ENCODE results near the gene ELF2.

The ELF2 gene

GRCh38 chr4:139142980-139143379 is 34.0 kb downstream of the ELF2 start:
- TF ChIP-seq, protein P1, sequence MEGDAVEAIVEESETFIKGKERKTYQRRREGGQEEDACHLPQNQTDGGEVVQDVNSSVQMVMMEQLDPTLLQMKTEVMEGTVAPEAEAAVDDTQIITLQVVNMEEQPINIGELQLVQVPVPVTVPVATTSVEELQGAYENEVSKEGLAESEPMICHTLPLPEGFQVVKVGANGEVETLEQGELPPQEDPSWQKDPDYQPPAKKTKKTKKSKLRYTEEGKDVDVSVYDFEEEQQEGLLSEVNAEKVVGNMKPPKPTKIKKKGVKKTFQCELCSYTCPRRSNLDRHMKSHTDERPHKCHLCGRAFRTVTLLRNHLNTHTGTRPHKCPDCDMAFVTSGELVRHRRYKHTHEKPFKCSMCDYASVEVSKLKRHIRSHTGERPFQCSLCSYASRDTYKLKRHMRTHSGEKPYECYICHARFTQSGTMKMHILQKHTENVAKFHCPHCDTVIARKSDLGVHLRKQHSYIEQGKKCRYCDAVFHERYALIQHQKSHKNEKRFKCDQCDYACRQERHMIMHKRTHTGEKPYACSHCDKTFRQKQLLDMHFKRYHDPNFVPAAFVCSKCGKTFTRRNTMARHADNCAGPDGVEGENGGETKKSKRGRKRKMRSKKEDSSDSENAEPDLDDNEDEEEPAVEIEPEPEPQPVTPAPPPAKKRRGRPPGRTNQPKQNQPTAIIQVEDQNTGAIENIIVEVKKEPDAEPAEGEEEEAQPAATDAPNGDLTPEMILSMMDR (IDR thresholded peaks at IDR 0.05; ENCODE audit: extremely low read depth, missing control alignments), result no peak
- no peak for DNase-seq (ENCODE audit: low spot score)

- TF ChIP-seq, protein P1 (IDR thresholded peaks at IDR 0.05; ENCODE audit: extremely low read depth, missing control alignments), result no peak
- DNase-seq (ENCODE audit: low spot score), result no peak
These were observed 34.9 kb downstream of the ELF2 start for GRCh38 chr4:139142087-139142486.

DNA sequence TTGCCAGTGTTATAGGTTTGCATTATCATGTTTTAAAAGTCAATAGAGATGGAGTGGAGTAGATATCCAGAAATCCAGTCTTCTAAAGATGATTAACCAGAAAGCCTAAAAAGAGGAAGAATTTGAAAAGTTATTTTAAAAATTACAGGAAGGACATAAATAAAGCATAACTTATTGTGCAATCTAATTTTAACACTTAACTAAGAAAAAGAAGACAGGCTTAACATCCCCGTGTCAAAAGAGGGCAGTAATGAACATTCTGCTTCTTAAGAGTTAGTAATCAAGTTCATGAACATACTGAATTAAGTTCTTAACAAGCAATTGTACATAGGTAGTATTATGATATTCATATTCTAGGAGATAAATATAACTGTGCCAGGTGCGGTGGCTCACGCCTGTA is 39.3 kb downstream of the ELF2 start:
- DNase-seq (ENCODE audit: low spot score), result no peak
- TF ChIP-seq, protein P1 (IDR thresholded peaks at IDR 0.05; ENCODE audit: extremely low read depth, missing control alignments), result no peak

DNA sequence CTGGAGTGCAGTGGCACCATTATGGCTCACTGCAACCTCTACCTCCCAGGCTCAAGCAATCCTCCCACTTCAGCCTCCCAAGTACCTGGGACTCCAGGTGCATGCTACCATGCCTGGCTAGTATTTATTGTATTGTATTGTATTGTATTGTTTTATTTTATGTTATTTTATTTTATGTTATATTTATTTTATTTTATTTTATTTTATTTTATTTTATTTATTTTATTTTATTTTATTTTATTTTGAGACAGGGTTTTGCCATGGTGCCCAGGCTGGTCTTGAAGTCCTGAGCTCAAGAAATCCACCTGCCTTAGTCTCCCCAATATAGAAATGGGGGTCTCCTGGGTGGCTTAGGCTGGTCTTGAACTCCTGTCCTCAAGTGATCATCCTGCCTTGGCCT is 42.6 kb downstream of the ELF2 start:
- TF ChIP-seq, protein P1 (IDR thresholded peaks at IDR 0.05; ENCODE audit: extremely low read depth, missing control alignments), result no peak
- no peak for DNase-seq (ENCODE audit: low spot score)

DNA sequence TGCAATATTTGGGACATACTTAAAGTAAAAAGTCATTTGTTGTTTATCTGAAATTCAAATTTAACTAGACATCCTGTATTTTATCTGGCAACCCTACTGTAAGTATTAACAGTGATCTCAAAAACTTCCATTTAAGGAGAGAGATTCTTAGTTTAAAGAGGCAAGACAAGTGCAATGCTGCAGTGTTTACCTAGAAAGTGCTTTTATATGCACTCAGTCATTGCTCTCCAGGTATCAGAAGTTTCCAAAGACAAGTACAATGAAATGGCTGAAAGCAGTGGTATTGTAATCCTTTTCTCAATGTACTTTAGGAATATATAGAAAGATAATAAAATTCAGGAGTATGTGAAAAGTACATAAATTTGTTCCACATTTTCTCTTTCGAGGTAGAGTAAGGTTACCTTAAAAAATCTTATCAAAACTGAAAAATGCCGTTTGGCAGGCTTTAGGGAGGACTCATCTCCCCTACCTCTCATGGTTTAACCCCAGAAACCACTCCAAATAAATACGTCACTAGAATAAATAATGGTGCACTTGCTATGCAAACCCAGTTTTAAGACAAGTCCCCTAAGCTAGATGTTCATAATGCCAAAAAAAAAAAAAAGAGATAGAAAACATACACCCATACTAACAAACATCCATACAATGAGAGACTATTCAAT is 45.7 kb downstream of the ELF2 start:
- DNase-seq (ENCODE audit: low spot score), result no peak
- TF ChIP-seq, protein P1 (IDR thresholded peaks at IDR 0.05; ENCODE audit: extremely low read depth, missing control alignments), result no peak

- no peak for DNase-seq (ENCODE audit: low spot score)
- TF ChIP-seq, protein P1 (IDR thresholded peaks at IDR 0.05; ENCODE audit: extremely low read depth, missing control alignments), result no peak
These were observed 47.8 kb downstream of the ELF2 start for GRCh38 chr4:139129206-139129605.

- TF ChIP-seq, protein P1 (IDR thresholded peaks at IDR 0.05; ENCODE audit: extremely low read depth, missing control alignments), result no peak
- DNase-seq (ENCODE audit: low spot score), result no peak
These were observed 50.1 kb downstream of the ELF2 start for GRCh38 chr4:139126898-139127297.
